WERI-Rb-1 (cell line): ENCODE data around the gene PACRG.

Experiments used
- DNase-seq: peaks from one replicate; pipeline ENCODE4 v3.0.0-alpha.2; 2020
- H3K27ac ChIP-seq: fragments of 250-450 bp; sonication (Bioruptor Pico); 2 replicates; pipeline ENCODE4 v1.5.1; 2020; ENCODE audit warnings: mild to moderate bottlenecking, moderate library complexity
- H3K27me3 ChIP-seq: fragments of 250-450 bp; sonication (Bioruptor Pico); 2 replicates; pipeline ENCODE4 v1.5.1; 2021; ENCODE audit warnings: mild to moderate bottlenecking, low read depth, moderate library complexity; ENCODE audit not compliant: insufficient read depth, severe bottlenecking
- H3K36me3 ChIP-seq: fragments of 250-450 bp; sonication (Bioruptor Pico); 2 replicates; pipeline ENCODE4 v1.5.1; 2020; ENCODE audit warnings: mild to moderate bottlenecking, moderate library complexity
- H3K4me3 ChIP-seq: 2 replicates; pipeline ENCODE4 v1.5.1; 2011; ENCODE audit warnings: low read depth, mild to moderate bottlenecking, control low read depth, low read length
- H3K9me3 ChIP-seq: fragments of 250-450 bp; sonication (Bioruptor Pico); 2 replicates; pipeline ENCODE4 v1.5.1; 2021; ENCODE audit warnings: mild to moderate bottlenecking, moderate library complexity; ENCODE audit not compliant: severe bottlenecking
- TF ChIP-seq, protein P1 (sequence below): IDR thresholded peaks from 2 replicates; pipeline ENCODE4 v1.5.1; 2011; ENCODE audit warnings: low read depth, mild to moderate bottlenecking, control low read depth, inconsistent platforms, low read length

The PACRG gene

GRCh38 chr6:162921510-162922040 is 193.8 kb downstream of the PACRG start:
- DNase-seq: no peak
- Histone ChIP-seq H3K36me3 (no peaks in the 10 kb centered on the region), H3K4me3 (no peak overlapping the region), H3K27me3 (no peaks in the 10 kb centered on the region), H3K9me3 (no peaks in the 10 kb centered on the region), H3K27ac (no peak overlapping the region)
- TF ChIP-seq, protein P1, sequence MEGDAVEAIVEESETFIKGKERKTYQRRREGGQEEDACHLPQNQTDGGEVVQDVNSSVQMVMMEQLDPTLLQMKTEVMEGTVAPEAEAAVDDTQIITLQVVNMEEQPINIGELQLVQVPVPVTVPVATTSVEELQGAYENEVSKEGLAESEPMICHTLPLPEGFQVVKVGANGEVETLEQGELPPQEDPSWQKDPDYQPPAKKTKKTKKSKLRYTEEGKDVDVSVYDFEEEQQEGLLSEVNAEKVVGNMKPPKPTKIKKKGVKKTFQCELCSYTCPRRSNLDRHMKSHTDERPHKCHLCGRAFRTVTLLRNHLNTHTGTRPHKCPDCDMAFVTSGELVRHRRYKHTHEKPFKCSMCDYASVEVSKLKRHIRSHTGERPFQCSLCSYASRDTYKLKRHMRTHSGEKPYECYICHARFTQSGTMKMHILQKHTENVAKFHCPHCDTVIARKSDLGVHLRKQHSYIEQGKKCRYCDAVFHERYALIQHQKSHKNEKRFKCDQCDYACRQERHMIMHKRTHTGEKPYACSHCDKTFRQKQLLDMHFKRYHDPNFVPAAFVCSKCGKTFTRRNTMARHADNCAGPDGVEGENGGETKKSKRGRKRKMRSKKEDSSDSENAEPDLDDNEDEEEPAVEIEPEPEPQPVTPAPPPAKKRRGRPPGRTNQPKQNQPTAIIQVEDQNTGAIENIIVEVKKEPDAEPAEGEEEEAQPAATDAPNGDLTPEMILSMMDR: no peak

DNA sequence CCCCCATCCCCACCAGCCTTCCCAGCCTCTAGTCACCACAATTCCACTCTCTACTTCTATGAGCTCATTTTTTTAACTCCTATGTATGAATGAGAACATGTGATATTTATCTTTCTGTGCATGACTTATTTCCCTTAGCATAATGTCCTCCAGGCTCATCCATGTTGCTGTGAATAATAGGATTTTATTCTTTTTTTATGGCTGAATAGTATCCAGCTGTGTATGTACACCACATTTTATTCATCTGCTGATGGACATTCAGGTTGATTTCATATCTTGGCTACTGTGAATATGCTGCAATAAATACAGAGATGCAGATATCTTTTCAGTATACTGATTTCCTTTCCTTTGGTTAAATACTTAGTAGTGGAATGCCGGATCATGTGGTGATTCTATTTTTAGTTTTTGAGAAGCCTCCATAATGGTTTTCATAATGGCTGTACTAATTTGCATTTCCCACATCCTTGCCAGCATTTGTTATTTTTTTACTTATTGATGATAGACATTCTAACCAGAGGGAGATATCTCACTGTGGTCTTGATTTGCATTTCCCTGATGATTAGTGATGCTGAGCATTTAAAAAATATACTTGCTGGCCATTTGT is 194.9 kb downstream of the PACRG start:
- Histone ChIP-seq H3K36me3 (no peaks in the 10 kb centered on the region), H3K27ac (no peak overlapping the region), H3K4me3 (no peak overlapping the region), H3K27me3 (no peaks in the 10 kb centered on the region), H3K9me3 (peaks cover 2% of the 10 kb centered on the region)
- DNase-seq: no peak
- TF ChIP-seq, protein P1: no peak

- Histone ChIP-seq H3K27ac (no peak overlapping the region), H3K36me3 (no peaks in the 10 kb centered on the region), H3K27me3 (no peaks in the 10 kb centered on the region), H3K4me3 (no peak overlapping the region), H3K9me3 (no peaks in the 10 kb centered on the region)
- TF ChIP-seq, protein P1: no peak
- no peak for DNase-seq
Measured at GRCh38 chr6:162934844-162935243, 207.1 kb downstream of the PACRG start.

DNA sequence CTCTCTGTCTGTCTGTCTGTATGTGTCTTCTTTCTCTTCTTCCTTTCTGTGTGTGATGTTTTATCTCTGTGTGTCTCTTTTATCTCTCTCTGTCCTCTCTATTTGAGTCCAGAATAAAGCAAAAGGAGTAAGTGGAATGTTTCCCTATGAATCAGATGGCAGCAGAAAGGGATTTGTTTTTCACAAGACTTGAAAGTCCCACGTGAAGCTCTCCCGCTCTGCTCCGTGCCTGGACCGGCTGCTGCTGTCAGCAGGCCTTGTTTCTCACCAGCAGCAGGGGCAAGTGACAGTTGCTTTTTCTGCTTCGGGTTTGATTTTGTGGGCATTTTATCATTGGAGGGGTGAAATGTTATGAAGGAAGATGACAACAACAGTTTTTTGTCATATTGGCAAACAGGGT is 212.7 kb downstream of the PACRG start:
- Histone ChIP-seq H3K27ac (no peak overlapping the region), H3K27me3 (no peaks in the 10 kb centered on the region), H3K36me3 (no peaks in the 10 kb centered on the region), H3K4me3 (no peak overlapping the region), H3K9me3 (peaks cover 6% of the 10 kb centered on the region)
- TF ChIP-seq, protein P1: no peak
- DNase-seq: no peak

- TF ChIP-seq, protein P1: no peak
- H3K36me3 ChIP-seq: no peaks in the 10 kb centered on the region
- H3K27ac ChIP-seq: no peak overlapping the region
- H3K27me3 ChIP-seq: no peaks in the 10 kb centered on the region
- DNase-seq: no peak
- H3K4me3 ChIP-seq: no peak overlapping the region
- peaks cover 6% of the 10 kb centered on the region for H3K9me3 ChIP-seq
Measured at GRCh38 chr6:162941128-162941527, 213.4 kb downstream of the PACRG start.

DNA sequence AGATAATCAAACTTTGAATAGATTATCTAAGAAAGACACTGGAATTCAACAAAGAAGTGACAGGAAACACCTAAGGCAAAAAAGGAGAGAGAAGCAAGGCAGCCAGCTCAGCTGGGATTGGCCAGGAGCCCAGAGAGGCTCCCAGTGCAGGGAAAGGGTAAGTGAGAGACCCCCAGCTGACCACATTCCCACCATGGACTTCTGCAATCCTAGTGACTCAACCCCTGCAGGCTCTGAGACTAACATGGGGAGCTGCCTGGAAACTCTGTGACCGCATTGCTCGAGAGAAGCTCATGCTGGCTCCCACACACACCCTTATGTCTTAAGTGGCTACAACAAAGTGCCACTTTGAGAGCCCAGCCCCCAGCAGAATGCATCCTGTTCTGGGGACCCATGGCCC is 215.1 kb downstream of the PACRG start:
- H3K9me3 ChIP-seq: peaks cover 6% of the 10 kb centered on the region
- no peaks in the 10 kb centered on the region for H3K36me3 ChIP-seq
- TF ChIP-seq, protein P1: no peak
- no peak overlapping the region for H3K27ac ChIP-seq
- DNase-seq: no peak
- H3K27me3 ChIP-seq: no peaks in the 10 kb centered on the region
- no peak overlapping the region for H3K4me3 ChIP-seq
